ENCODE measurements around the gene SLC29A3. TPM values are rescaled to one million over a fixed set of nuclear protein-coding genes. Genes with fewer than 3 reads are reported as not detected.

Gene SLC29A3
- polyA plus RNA-seq, 1 of the 3 experiments (the other 2 are of a cell fraction), result 3.8 TPM

GRCh38 chr10:71372882-71373495 lies 53.9 kb downstream of the SLC29A3 start:
- H3K27ac ChIP-seq (ENCODE audit: low read depth in 2 of 2, low read length in 1 of 2), result no peak overlapping the region
- peaks cover 3% of the 10 kb centered on the region for H3F3A ChIP-seq (replicated peaks; ENCODE audit: insufficient read depth)
- no peaks in the 10 kb centered on the region for H3K36me3 ChIP-seq (replicated peaks in 1 of 2; ENCODE audit: control insufficient read depth in 1 of 2, insufficient read depth in 2 of 2, low read length in 1 of 2)
- 78% methylated on average over 10 of the region's 10 CpGs for WGBS (ENCODE audit: low lambda C conversion rate)
- no peak for TF ChIP-seq CTCF (IDR thresholded peaks at IDR 0.05)
- no peak for TF ChIP-seq MEF2A (IDR thresholded peaks at IDR 0.05; ENCODE audit: borderline replicate concordance, low read depth)
- no peak for TF ChIP-seq RFX5 (IDR thresholded peaks at IDR 0.05; ENCODE audit: low read length)
- TF ChIP-seq GABPA (IDR thresholded peaks at IDR 0.05; ENCODE audit: low read depth), result no peak
- no peak for TF ChIP-seq TEAD4 (IDR thresholded peaks at IDR 0.05; ENCODE audit: borderline replicate concordance, insufficient read depth)
- no peak for TF ChIP-seq SMC3 (IDR thresholded peaks at IDR 0.05; ENCODE audit: low read depth, low read length)
- no peak for TF ChIP-seq JUND (IDR thresholded peaks at IDR 0.05)
- no peak for TF ChIP-seq FOSL2 (IDR thresholded peaks at IDR 0.05; ENCODE audit: borderline replicate concordance, low read depth)
- no peak for TF ChIP-seq NFIC (IDR thresholded peaks at IDR 0.05; ENCODE audit: borderline replicate concordance)
- TF ChIP-seq RXRA (IDR thresholded peaks at IDR 0.05; ENCODE audit: borderline replicate concordance, low read depth), result no peak
- TF ChIP-seq PBX3 (IDR thresholded peaks at IDR 0.05), result no peak
- TF ChIP-seq GATA2 (CRISPR knock-in tag; IDR thresholded peaks at IDR 0.05), result no peak
- TF ChIP-seq MXI1 (IDR thresholded peaks at IDR 0.05; ENCODE audit: low read depth, low read length), result no peak
- TF ChIP-seq POLR2AphosphoS5 (IDR thresholded peaks at IDR 0.05; ENCODE audit: low read depth, low read length), result no peak
- no peaks in the 10 kb centered on the region for H3K79me2 ChIP-seq (ENCODE audit: insufficient read depth)
- H2AFZ ChIP-seq (ENCODE audit: low read depth), result no peak overlapping the region
- ChIA-PET POLR2A (no interaction called here), CTCF (interaction anchor here (1.0 to 6.0 kb wide), 6 partner anchors 11 to 335 kb away, joined by 3 to 47 read pairs (median 4); partner anchors contain the start of gene SLC29A3)
- no peaks in the 10 kb centered on the region for H4K20me1 ChIP-seq (ENCODE audit: insufficient read depth)
- H3K9ac ChIP-seq, result no peak overlapping the region
- H3K27me3 ChIP-seq (ENCODE audit: insufficient read depth), result no peaks in the 10 kb centered on the region; the same call in 1 of the 2 replicates
- H3K4me2 ChIP-seq, result no peak overlapping the region
- H3K9me3 ChIP-seq, result no peaks in the 10 kb centered on the region
- H3K4me1 ChIP-seq (ENCODE audit: control insufficient read depth in 1 of 2, insufficient read depth in 2 of 2, low read depth in 1 of 2, low read length in 1 of 2), result peaks cover 0 to 3% of the 10 kb centered on the region in 2 experiments; a peak in 1 of 4 replicates
- DNase-seq, result no peak
- H3K9me2 ChIP-seq, result no peaks in the 10 kb centered on the region
- H3K4me3 ChIP-seq (ENCODE audit: low read depth in 2 of 2, low read length in 1 of 2), result no peak overlapping the region

All from SK-N-SH (cell line).